ENCODE measurements around the gene SLC6A6. TPM values are rescaled to one million over a fixed set of nuclear protein-coding genes. Genes with fewer than 3 reads are reported as not detected.
"Not testable (repeated sequence)": the region's sequence is repeated elsewhere in the genome, so short reads cannot be mapped to it uniquely, and the experiment has no call there.

The SLC6A6 gene
- total RNA-seq, 1 donor from 2014 or later: 354 TPM

- peak; percentile 63 for DNase-seq (ENCODE audit: low read depth)
These were observed 33.0 kb downstream of the SLC6A6 start for GRCh38 chr3:14435175-14436014.

- no peak for DNase-seq (ENCODE audit: low read depth)
These were observed 34.5 kb downstream of the SLC6A6 start for GRCh38 chr3:14436954-14437281.

- DNase-seq (ENCODE audit: low read depth): not testable (repeated sequence)
These were observed 35.3 kb downstream of the SLC6A6 start for GRCh38 chr3:14437705-14438104.

- no peak for DNase-seq (ENCODE audit: low read depth)
These were observed 35.9 kb downstream of the SLC6A6 start for GRCh38 chr3:14438262-14438661.

GRCh38 chr3:14438929-14439328 lies 36.5 kb downstream of the SLC6A6 start:
- DNase-seq (ENCODE audit: low read depth): no peak

GRCh38 chr3:14439501-14440167 lies 37.2 kb downstream of the SLC6A6 start:
- DNase-seq (ENCODE audit: low read depth): no peak

GRCh38 chr3:14440168-14440518 lies 37.7 kb downstream of the SLC6A6 start:
- no peak for DNase-seq (ENCODE audit: low read depth)

- peak; percentile 69 for DNase-seq (ENCODE audit: low read depth)
These were observed 38.3 kb downstream of the SLC6A6 start for GRCh38 chr3:14440531-14441239.

- no peak for DNase-seq (ENCODE audit: low read depth)
These were observed 39.0 kb downstream of the SLC6A6 start for GRCh38 chr3:14441240-14441919.

GRCh38 chr3:14441920-14442300 lies 39.5 kb downstream of the SLC6A6 start:
- DNase-seq (ENCODE audit: low read depth): no peak

- DNase-seq (ENCODE audit: low read depth): no peak
These were observed 42.0 kb downstream of the SLC6A6 start for GRCh38 chr3:14444380-14444779.

- no peak for DNase-seq (ENCODE audit: low read depth)
These were observed 43.4 kb downstream of the SLC6A6 start for GRCh38 chr3:14445773-14446172.

GRCh38 chr3:14446988-14447570 lies 44.7 kb downstream of the SLC6A6 start:
- no peak for DNase-seq (ENCODE audit: low read depth)

GRCh38 chr3:14448063-14448462 lies 45.7 kb downstream of the SLC6A6 start:
- DNase-seq (ENCODE audit: low read depth): no peak

- no peak for DNase-seq (ENCODE audit: low read depth)
These were observed 46.6 kb downstream of the SLC6A6 start for GRCh38 chr3:14448756-14449727.

GRCh38 chr3:14450506-14450905 lies 48.1 kb downstream of the SLC6A6 start:
- no peak for DNase-seq (ENCODE audit: low read depth)

GRCh38 chr3:14450922-14451606 lies 48.7 kb downstream of the SLC6A6 start:
- no peak for DNase-seq (ENCODE audit: low read depth)

GRCh38 chr3:14451844-14452739 lies 49.7 kb downstream of the SLC6A6 start:
- DNase-seq (ENCODE audit: low read depth): peak; percentile 91

All from renal cortical epithelial cell (primary cell).